Keratinocyte (primary cell): ENCODE data around the gene GALNT9. TPM values are rescaled to one million over a fixed set of nuclear protein-coding genes. Genes with fewer than 3 reads are reported as not detected.

Experiments
- DNase-seq: peaks from one replicate; pipeline ENCODE4 v3.0.0-alpha.2; 2011; ENCODE audit warnings: low read depth, missing footprints, low spot score
- FAIRE-seq: peaks from 2 replicates; lab custom pipeline; 2011; peaks lifted over from hg19 to GRCh38; lab: Jason Lieb, UNC
- H2AFZ ChIP-seq: 2 replicates; pipeline ENCODE4 v1.6.0; 2012; ENCODE audit warnings: low read length, control low read depth, inconsistent platforms; ENCODE audit not compliant: control insufficient read depth
- H3K27ac ChIP-seq: 2 replicates; pipeline ENCODE4 v1.5.1; 2011; ENCODE audit warnings: low read length; ENCODE audit not compliant: control insufficient read depth, insufficient read depth
- H3K27me3 ChIP-seq: 3 replicates; pipeline ENCODE4 v1.6.0; 2011; ENCODE audit warnings: low read length; ENCODE audit not compliant: control insufficient read depth, insufficient read depth; ENCODE audit errors: extremely low read depth
- H3K36me3 ChIP-seq, 2 experiments: 2 replicates in 1 of 2; 3 replicates in 1 of 2; pipeline ENCODE4 v1.5.1; 2011; ENCODE audit warnings: low read length in 2 of 2, mild to moderate bottlenecking in 1 of 2; ENCODE audit not compliant: control insufficient read depth in 2 of 2, insufficient read depth in 2 of 2; ENCODE audit errors: extremely low read depth in 1 of 2
- H3K4me1 ChIP-seq: 3 replicates; pipeline ENCODE4 v1.5.1; 2011; ENCODE audit warnings: low read length; ENCODE audit not compliant: control insufficient read depth, insufficient read depth; ENCODE audit errors: extremely low read depth
- H3K4me2 ChIP-seq: 3 replicates; pipeline ENCODE4 v1.6.0; 2011; ENCODE audit warnings: low read depth, low read length; ENCODE audit not compliant: control insufficient read depth, insufficient read depth; ENCODE audit errors: extremely low read depth
- H3K4me3 ChIP-seq, 3 experiments: fragments of 200-600 bp in 1 of 3; sonication (generic) in 1 of 3; 2 replicates in 2 of 3; 3 replicates in 1 of 3; pipeline ENCODE4 v1.5.1; 2011 to 2016; ENCODE audit warnings: low read length in 3 of 3, mild to moderate bottlenecking in 3 of 3, control low read depth in 2 of 3, inconsistent platforms in 1 of 3, low read depth in 1 of 3, mixed read lengths in 1 of 3, mixed run types in 1 of 3, moderate library complexity in 1 of 3; ENCODE audit not compliant: control insufficient read depth in 2 of 3, insufficient read depth in 2 of 3; ENCODE audit errors: extremely low read depth in 1 of 3
- H3K79me2 ChIP-seq: 2 replicates; pipeline ENCODE4 v1.6.0; 2012; ENCODE audit warnings: low read length; ENCODE audit not compliant: control insufficient read depth, insufficient read depth
- H3K9ac ChIP-seq: 3 replicates; pipeline ENCODE4 v1.6.0; 2011; ENCODE audit warnings: low read length; ENCODE audit not compliant: control insufficient read depth, insufficient read depth; ENCODE audit errors: extremely low read depth
- H3K9me1 ChIP-seq: 3 replicates; pipeline ENCODE4 v1.6.0; 2011; ENCODE audit warnings: low read length; ENCODE audit not compliant: control insufficient read depth, insufficient read depth; ENCODE audit errors: extremely low read depth
- H3K9me3 ChIP-seq: 2 replicates; pipeline ENCODE4 v1.5.1; 2012; ENCODE audit warnings: low read depth, low read length; ENCODE audit not compliant: control insufficient read depth
- H4K20me1 ChIP-seq: 3 replicates; pipeline ENCODE4 v1.6.0; 2011; ENCODE audit warnings: low read length; ENCODE audit not compliant: control insufficient read depth, insufficient read depth; ENCODE audit errors: extremely low read depth
- CTCF ChIP-seq, 3 experiments: IDR thresholded peaks in 1 of 3; conservative IDR thresholded peaks in 1 of 3; optimal IDR thresholded peaks in 1 of 3; 2 replicates in 2 of 3; 3 replicates in 1 of 3; pipeline versions ENCODE3 to v1.5.1; 2011; ENCODE audit warnings: low read length in 3 of 3, mild to moderate bottlenecking in 3 of 3, moderate library complexity in 2 of 3, control low read depth in 1 of 3, inconsistent platforms in 1 of 3; ENCODE audit not compliant: insufficient read depth in 2 of 3; ENCODE audit errors: extremely low read depth in 1 of 3
- EZH2 ChIP-seq: IDR thresholded peaks from one replicate; pipeline ENCODE4 v1.6.1; 2012; ENCODE audit warnings: inconsistent platforms, mild to moderate bottlenecking, low read length, moderate library complexity
- dilution Hi-C: fragments of 300-500 bp; cut with MboI; formaldehyde crosslinking; loops from one replicate; pipeline ENCODE4 v1.7.0; 2020; ENCODE audit warnings: low sequenced_read_pairs; ENCODE audit not compliant: extremely low pct_ligation_motif_present
- polyA plus RNA-seq, 5 experiments: library from polyadenylated mRNA; depleted of rRNA in 3 of 5; stranded (reverse) in 3 of 5; stranded (forward) in 1 of 5; unstranded in 1 of 5; fragments of >200 nt; gene quantifications; 1 replicate in 1 of 5; 2 replicates in 3 of 5; 3 replicates in 1 of 5; pipeline versions ENCODE4 v1.2.1 to v1.2.3, GENCODE V29; 2011 to 2012; ENCODE audit warnings: missing spikeins in 2 of 5, low read depth in 1 of 5, low replicate concordance in 1 of 5

The GALNT9 gene
- polyA plus RNA-seq, 1 donor (not counting 4 experiments of a cell fraction or from before 2014, with no cell fraction given) = not detected

- H3K4me2 ChIP-seq = no peak overlapping the region
- peaks cover 6% of the 10 kb centered on the region for H3K27me3 ChIP-seq
- H2AFZ ChIP-seq = no peak overlapping the region
- DNase-seq = no peak
- H3K27ac ChIP-seq = no peak overlapping the region
- H4K20me1 ChIP-seq = no peaks in the 10 kb centered on the region
- no peaks in the 10 kb centered on the region for H3K79me2 ChIP-seq
- TF ChIP-seq CTCF (optimal IDR thresholded peaks at IDR 0.05 in 1 of 3, IDR thresholded peaks at IDR 0.05 in 1 of 3, conservative IDR thresholded peaks at IDR 0.05 in 1 of 3; ENCODE audit: extremely low read depth in 1 of 3, insufficient read depth in 2 of 3, low read length in 3 of 3) = no peak
- no peak for TF ChIP-seq EZH2
- no peaks in the 10 kb centered on the region for H3K9me1 ChIP-seq
- dilution Hi-C loops = no loop called here
- H3K4me1 ChIP-seq = no peaks in the 10 kb centered on the region
- no peak overlapping the region for H3K9ac ChIP-seq
- peaks cover 6% of the 10 kb centered on the region for H3K9me3 ChIP-seq
- no peak overlapping the region for H3K4me3 ChIP-seq
- FAIRE-seq = no peak
- H3K36me3 ChIP-seq = no peaks in the 10 kb centered on the region
Measured at GRCh38 chr12:132270516-132270915, 58.9 kb downstream of the GALNT9 start.

- H3K4me2 ChIP-seq = no peak overlapping the region
- no peak overlapping the region for H3K9ac ChIP-seq
- peaks cover 3% of the 10 kb centered on the region for H3K27me3 ChIP-seq
- H3K9me3 ChIP-seq = peaks cover 6% of the 10 kb centered on the region
- FAIRE-seq (no peak), DNase-seq (no peak)
- H3K9me1 ChIP-seq = no peaks in the 10 kb centered on the region
- H3K36me3 ChIP-seq = no peaks in the 10 kb centered on the region
- TF ChIP-seq EZH2 (no peak), CTCF (optimal IDR thresholded peaks at IDR 0.05 in 1 of 3, IDR thresholded peaks at IDR 0.05 in 1 of 3, conservative IDR thresholded peaks at IDR 0.05 in 1 of 3; ENCODE audit: extremely low read depth in 1 of 3, insufficient read depth in 2 of 3, low read length in 3 of 3) (no peak)
- dilution Hi-C loops = no loop called here
- H4K20me1 ChIP-seq = no peaks in the 10 kb centered on the region
- no peaks in the 10 kb centered on the region for H3K4me1 ChIP-seq
- H2AFZ ChIP-seq = no peak overlapping the region
- H3K79me2 ChIP-seq = no peaks in the 10 kb centered on the region
- H3K4me3 ChIP-seq = no peak overlapping the region
- no peak overlapping the region for H3K27ac ChIP-seq
Measured at GRCh38 chr12:132269271-132269968, 60.0 kb downstream of the GALNT9 start.
